AG10803 (cell line): ENCODE data around the gene KBTBD8.

Experiments
- DNase-seq: peaks from one replicate; pipeline ENCODE4 v3.0.0; 2010; ENCODE audit warnings: low read depth
- H3K4me3 ChIP-seq: 2 replicates; pipeline ENCODE4 v1.5.1; 2011; ENCODE audit warnings: mild to moderate bottlenecking, low read length, control low read depth
- TF ChIP-seq, protein P1 (sequence below): conservative IDR thresholded peaks from 2 replicates; pipeline ENCODE4 v1.5.1; 2011; ENCODE audit warnings: mild to moderate bottlenecking, low read length, control low read depth, inconsistent platforms

KBTBD8 gene

DNA sequence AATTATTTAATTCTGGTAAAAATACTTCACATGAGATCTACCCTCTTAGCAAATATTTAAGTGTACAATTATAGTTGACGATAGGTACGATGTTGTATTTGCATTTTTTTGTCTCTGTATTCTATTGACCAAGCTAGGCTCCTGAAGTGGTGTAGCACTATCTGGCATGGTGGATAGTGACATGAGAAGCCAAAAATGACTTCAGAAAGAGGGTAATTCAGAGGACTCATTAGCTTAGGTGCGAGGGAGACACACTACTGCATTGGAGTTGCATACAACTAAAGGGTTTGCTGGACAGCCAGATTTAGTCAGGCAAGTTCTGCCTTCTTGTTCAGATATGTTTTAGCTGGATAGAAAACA lies 50.6 kb downstream of the KBTBD8 start:
- TF ChIP-seq, protein P1, sequence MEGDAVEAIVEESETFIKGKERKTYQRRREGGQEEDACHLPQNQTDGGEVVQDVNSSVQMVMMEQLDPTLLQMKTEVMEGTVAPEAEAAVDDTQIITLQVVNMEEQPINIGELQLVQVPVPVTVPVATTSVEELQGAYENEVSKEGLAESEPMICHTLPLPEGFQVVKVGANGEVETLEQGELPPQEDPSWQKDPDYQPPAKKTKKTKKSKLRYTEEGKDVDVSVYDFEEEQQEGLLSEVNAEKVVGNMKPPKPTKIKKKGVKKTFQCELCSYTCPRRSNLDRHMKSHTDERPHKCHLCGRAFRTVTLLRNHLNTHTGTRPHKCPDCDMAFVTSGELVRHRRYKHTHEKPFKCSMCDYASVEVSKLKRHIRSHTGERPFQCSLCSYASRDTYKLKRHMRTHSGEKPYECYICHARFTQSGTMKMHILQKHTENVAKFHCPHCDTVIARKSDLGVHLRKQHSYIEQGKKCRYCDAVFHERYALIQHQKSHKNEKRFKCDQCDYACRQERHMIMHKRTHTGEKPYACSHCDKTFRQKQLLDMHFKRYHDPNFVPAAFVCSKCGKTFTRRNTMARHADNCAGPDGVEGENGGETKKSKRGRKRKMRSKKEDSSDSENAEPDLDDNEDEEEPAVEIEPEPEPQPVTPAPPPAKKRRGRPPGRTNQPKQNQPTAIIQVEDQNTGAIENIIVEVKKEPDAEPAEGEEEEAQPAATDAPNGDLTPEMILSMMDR = no peak
- DNase-seq = no peak
- no peak overlapping the region for H3K4me3 ChIP-seq

DNA sequence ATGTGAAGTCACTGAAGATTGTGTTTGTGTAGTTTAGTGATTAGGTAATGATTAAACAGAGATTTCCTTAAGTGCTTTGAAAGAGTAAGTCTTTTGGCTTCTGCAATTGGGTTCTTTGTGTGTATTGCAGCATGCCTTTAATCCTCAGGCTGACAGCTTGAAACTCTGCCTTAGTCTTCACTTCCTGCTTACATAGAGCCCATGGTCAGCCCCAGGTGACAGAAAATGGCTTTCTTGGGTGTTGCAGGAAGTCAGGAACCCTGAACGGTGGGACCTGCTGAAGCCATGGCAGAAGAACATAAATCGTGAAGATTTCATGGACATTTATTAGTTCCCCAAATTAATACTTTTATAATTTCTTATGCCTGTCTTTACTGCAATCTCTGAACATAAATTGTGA lies 61.3 kb downstream of the KBTBD8 start:
- no peak overlapping the region for H3K4me3 ChIP-seq
- TF ChIP-seq, protein P1 = no peak
- DNase-seq = no peak
